GM19372 (cell line): ENCODE results near the gene EIF2AK2.
A peak's percentile ranks its signal among the peaks of the same experiment; 100 is the strongest.

Experiments used
- ATAC-seq: cut with Tn5 transposase; IDR thresholded peaks from one replicate; pipeline ENCODE4 v1.9.1; 2021; ENCODE audit warnings: mild to moderate bottlenecking, low read depth, moderate library complexity; ENCODE audit not compliant: unreplicated experiment

EIF2AK2 gene

DNA sequence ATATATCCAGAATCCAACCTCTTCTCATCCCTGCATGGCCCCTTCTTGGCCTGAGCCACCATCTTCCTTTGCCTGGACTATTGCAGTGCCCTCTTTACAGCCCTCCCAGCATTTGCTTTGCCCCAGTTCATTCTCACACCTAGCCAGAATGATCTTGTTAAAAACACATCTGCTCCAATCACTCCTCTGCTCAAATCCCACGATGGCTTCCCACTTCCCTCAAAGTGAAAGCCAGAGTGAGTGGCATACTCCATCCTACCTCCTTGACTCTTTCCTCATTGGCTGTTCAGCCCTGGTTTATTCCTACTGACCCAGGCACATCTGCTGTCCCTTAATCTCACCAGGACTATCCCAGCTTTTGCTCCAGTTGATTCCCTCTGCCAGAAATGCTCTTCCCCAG lies 17.0 kb upstream of the EIF2AK2 start:
- no peak for ATAC-seq

DNA sequence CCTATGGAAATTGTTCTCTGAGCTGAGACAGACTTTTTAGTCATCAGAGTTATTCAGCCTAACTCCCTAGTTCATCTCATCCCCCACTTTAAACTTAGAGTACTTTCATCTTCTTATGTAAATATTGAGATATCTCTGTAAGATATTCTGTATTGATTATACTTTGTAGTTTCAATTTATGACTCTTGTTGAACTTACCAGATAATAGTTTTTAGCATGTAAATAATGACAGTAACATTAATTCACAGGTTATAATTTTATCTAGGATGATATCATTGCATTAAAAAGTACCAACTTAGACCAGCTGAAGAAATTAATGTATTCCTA lies 14.8 kb upstream of the EIF2AK2 start:
- no peak for ATAC-seq

- no peak for ATAC-seq
Measured at GRCh38 chr2:37168217-37168981, 11.6 kb upstream of the EIF2AK2 start.

- ATAC-seq = no peak
Measured at GRCh38 chr2:37167636-37168180, 10.9 kb upstream of the EIF2AK2 start.

DNA sequence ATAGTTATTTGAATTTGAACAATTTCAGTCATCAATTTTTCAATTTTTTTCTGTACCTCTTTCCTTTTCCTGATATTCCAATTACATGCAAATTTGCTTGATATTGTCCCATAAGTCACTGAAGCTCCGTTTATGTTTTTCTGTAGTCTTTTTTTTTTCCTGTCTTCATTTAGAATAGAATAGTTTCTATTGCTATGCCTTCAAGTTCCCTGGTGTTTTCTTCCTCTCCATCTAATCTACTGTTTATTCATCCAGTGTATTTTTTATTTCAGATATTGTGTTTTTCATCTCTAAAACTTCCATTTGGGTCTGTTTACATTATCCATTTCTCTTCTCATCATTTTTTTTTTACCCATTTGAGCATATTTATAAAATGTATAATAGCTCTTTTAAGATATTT lies 8.0 kb upstream of the EIF2AK2 start:
- ATAC-seq = no peak

DNA sequence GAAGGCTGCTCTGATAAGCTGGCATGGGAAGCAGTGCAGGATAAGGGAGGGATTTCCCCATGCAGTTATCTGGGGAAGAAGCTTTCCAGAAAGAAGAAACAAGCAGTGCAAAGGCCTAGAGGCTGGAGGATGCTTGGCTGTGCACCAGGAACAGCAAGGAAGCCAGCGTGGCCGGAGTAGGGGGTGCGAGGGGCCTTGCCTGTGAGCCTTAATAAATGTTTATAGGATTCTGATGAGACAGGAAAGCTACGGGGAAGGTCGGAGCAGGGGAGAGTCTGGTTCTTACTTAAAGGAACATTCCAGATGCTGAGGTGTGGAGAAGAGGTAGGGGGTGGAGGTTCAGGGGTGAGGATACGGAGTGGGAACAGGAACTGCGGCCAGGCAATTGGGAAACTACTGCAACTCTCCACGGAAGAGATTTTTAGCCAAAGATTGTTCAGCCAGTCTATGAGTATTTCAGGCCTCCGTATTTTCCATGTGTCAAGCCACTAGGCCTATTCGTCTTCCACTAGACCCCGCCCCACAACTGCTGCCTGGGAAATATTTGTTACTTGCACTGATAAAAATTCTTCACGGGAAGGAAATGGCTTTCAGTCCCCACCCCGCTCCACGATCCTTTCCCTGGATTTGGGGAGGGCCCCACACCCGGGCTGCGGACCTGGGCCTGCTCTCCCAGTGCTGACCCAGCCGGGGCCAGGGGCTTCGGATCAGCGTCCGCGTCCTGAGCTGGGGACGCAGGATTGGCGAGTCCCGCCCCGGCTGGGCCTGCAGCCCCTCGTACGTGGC lies 516 bp downstream of the EIF2AK2 start:
- peak; percentile 10 for ATAC-seq

GRCh38 chr2:37154785-37155184 lies 2.0 kb downstream of the EIF2AK2 start:
- no peak for ATAC-seq

GRCh38 chr2:37153224-37153623 lies 3.6 kb downstream of the EIF2AK2 start:
- no peak for ATAC-seq

GRCh38 chr2:37149626-37150322 lies 7.0 kb downstream of the EIF2AK2 start:
- ATAC-seq = no peak

DNA sequence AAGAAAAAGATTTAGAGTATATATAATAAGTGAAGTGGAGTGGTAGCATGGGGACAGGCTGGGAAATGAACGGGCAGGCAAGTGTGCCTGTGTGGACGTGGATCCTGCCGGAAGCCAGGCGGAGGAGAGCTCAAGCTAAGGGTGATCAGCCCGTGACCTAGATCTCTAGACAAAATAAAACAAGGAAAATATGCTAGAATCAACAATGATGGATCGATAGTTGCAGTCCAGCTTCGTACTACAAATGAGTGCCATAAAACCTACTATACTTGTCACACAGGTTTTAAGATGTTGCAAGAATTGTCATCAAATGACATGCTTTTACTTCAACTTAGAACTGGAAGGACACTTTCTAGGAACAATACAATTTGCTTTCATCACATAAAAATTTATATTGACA lies 8.5 kb downstream of the EIF2AK2 start:
- ATAC-seq = no peak

- no peak for ATAC-seq
Measured at GRCh38 chr2:37146062-37146461, 10.7 kb downstream of the EIF2AK2 start.

GRCh38 chr2:37143974-37144373 lies 12.8 kb downstream of the EIF2AK2 start:
- no peak for ATAC-seq

DNA sequence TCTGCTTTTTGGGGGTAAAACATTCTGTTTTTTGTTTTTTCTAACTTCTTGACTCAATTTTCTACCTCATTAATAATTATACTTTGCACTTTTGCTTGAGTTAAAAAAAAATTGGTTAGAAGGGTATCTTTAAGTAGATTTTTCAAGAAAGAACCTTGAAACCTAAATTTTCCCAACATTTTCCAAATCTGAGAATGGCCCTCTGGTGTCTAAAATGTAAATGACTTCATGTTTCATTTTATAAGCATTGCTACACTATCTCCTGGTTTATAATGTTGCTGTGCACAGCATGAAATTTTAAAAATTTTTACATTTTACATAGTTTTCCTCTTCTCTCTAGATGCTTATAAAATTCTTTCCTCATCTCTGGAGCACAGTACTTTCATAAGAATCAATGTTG lies 14.2 kb downstream of the EIF2AK2 start:
- no peak for ATAC-seq

- ATAC-seq = no peak
Measured at GRCh38 chr2:37132914-37133313, 23.9 kb downstream of the EIF2AK2 start.

DNA sequence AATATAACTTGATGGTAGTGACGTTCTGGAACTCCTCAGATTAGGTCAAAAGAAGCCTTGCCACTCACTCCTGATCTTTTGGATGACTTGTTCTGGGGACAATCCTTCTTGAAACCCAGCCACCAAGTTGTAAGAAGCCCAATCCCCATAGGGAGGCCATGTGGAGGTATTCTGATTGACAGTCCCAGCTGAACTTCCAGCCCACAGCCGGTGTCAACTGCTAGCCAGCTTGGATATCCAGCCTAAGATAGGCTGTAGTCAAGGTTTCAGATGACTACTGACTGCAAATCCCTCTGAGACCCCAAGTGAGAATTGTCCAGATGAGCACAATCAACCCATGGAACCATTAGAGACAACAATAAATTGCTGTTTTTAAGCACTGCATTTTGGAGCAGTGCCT lies 31.4 kb downstream of the EIF2AK2 start:
- ATAC-seq = no peak

- ATAC-seq = no peak
Measured at GRCh38 chr2:37119157-37119556, 37.6 kb downstream of the EIF2AK2 start.

GRCh38 chr2:37117566-37117965 lies 39.2 kb downstream of the EIF2AK2 start:
- no peak for ATAC-seq

- no peak for ATAC-seq
Measured at GRCh38 chr2:37111958-37112357, 44.8 kb downstream of the EIF2AK2 start.

- ATAC-seq = no peak
Measured at GRCh38 chr2:37110306-37111212, 46.2 kb downstream of the EIF2AK2 start.

DNA sequence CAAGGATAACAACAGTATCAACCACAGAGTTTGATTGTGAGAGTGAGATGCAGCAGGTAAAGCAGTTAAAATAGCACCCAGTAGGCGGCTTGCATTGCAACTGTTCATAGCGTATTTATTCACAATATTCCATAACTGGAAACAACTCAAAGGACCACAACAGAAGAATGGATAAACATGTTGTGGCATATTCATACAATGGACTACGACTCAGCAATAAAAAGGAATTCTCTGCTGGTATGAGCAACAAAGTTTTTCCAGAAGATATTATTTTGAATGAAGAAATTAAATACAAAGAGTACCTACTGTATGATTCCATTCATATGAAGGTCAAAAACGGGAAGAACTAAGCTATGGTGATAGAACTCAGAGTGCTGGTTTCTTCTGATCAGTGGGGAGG lies 47.3 kb downstream of the EIF2AK2 start:
- no peak for ATAC-seq
